Caco-2 (cell line): Measurements from ENCODE around the gene HOMER1. TPM values are rescaled to one million over a fixed set of nuclear protein-coding genes. Genes with fewer than 3 reads are reported as not detected.
A peak's percentile ranks its signal among the peaks of the same experiment; 100 is the strongest.

Experiments
- BruUV-seq: library from RNA; stranded (reverse); fragments of 400-500 nt; replicated peaks from 2 replicates; lab custom pipeline; 2021; lab: Mats Ljungman, UMichigan
- CTCF ChIA-PET: fragments of 300-600 bp; sonication (Branson Sonifier 250); formaldehyde crosslinking; loops from one replicate; lab custom pipeline; 2022; ENCODE audit warnings: antibody characterized with exemption; lab: Charles Lee
- POLR2A ChIA-PET: fragments of 300-600 bp; sonication (Branson Sonifier 250); formaldehyde crosslinking; loops from one replicate; lab custom pipeline; 2022; ENCODE audit warnings: antibody characterized with exemption; lab: Charles Lee
- DNase-seq, 2 experiments: peaks; one replicate each; pipeline versions ENCODE4 v3.0.0 to v3.0.0-alpha.2; 2020 to 2022
- H3K27me3 ChIP-seq: replicated peaks from 2 replicates; pipeline ENCODE4 v1.6.0; 2011; ENCODE audit warnings: low read length; ENCODE audit not compliant: control insufficient read depth, insufficient read depth
- H3K36me3 ChIP-seq: 2 replicates; pipeline ENCODE4 v1.5.1; 2011; ENCODE audit warnings: low read length; ENCODE audit not compliant: control insufficient read depth, insufficient read depth
- H3K4me1 ChIP-seq: fragments of 250-450 bp; sonication (Bioruptor Pico); 2 replicates; pipeline ENCODE4 v1.5.1; 2020; ENCODE audit warnings: mild to moderate bottlenecking
- H3K4me3 ChIP-seq: 2 replicates; pipeline ENCODE4 v1.5.1; 2011; ENCODE audit warnings: low read depth, mild to moderate bottlenecking, control low read depth, low read length
- H3K9me3 ChIP-seq: fragments of 250-450 bp; sonication (Bioruptor Pico); 2 replicates; pipeline ENCODE4 v1.5.1; 2020; ENCODE audit warnings: mild to moderate bottlenecking, moderate library complexity
- H3K27ac Mint-ChIP-seq: one replicate; pipeline ENCODE4 v1.8.0; 2022; ENCODE audit warnings: mixed read lengths; ENCODE audit not compliant: unreplicated experiment
- H3K27me3 Mint-ChIP-seq: one replicate; pipeline ENCODE4 v1.8.0; 2022; ENCODE audit warnings: mixed read lengths; ENCODE audit not compliant: insufficient read depth, unreplicated experiment
- H3K36me3 Mint-ChIP-seq: one replicate; pipeline ENCODE4 v1.8.0; 2022; ENCODE audit warnings: mild to moderate bottlenecking, mixed read lengths; ENCODE audit not compliant: insufficient read depth, unreplicated experiment
- H3K4me1 Mint-ChIP-seq: one replicate; pipeline ENCODE4 v1.8.0; 2022; ENCODE audit warnings: low read depth, mixed read lengths; ENCODE audit not compliant: unreplicated experiment
- H3K4me3 Mint-ChIP-seq: one replicate; pipeline ENCODE4 v1.8.0; 2022; ENCODE audit warnings: mild to moderate bottlenecking, moderate library complexity, mixed read lengths; ENCODE audit not compliant: unreplicated experiment
- H3K9me3 Mint-ChIP-seq: one replicate; pipeline ENCODE4 v1.8.0; 2022; ENCODE audit warnings: mixed read lengths; ENCODE audit not compliant: unreplicated experiment
- intact Hi-C: fragments of 100-400 bp; cut with micrococcal nuclease; formaldehyde crosslinking; loops from one replicate; pipeline ENCODE4 v1.10.0; 2022; ENCODE audit not compliant: unreplicated experiment
- total RNA-seq: library from RNA; stranded (reverse); gene quantifications from 2 replicates; pipeline ENCODE4 v1.2.3, GENCODE V29; 2022
- TF ChIP-seq, protein P1 (sequence below), 2 experiments: fragments of 200-600 bp in 1 of 2; IDR thresholded peaks; 1 replicate in 1 of 2; 2 replicates in 1 of 2; pipeline versions ENCODE4 v1.5.1 to v1.8.0; 2011 to 2022; ENCODE audit warnings: antibody characterized with exemption in 1 of 2, control low read depth in 1 of 2, inconsistent platforms in 1 of 2, low read depth in 1 of 2, low read length in 1 of 2, mild to moderate bottlenecking in 1 of 2, moderate library complexity in 1 of 2; ENCODE audit not compliant: insufficient read depth in 1 of 2, severe bottlenecking in 1 of 2, unreplicated experiment in 1 of 2

The HOMER1 gene
- total RNA-seq, 1 experiment from 2014 or later, result 22.2 TPM

DNA sequence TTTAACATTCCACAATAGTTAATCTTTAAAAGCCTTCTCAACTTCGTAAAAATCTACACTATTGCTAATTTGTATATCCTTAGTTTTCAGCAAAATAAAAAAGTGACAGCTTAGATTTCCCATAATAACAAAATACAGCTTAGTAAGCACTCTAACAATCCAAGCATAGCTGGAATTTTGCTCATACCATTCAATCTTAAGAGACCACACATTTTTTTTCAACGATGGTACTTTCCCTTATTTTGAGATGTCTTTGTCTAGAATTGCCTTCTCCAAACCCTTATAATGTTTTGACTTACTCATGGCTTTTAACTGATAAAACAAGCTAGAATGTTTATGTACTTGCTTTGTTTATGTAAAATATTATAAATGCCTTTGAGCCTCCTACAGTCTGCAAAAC lies 65.6 kb downstream of the HOMER1 start:
- intact Hi-C loops, result no loop called here
- H3K4me1 Mint-ChIP-seq, result no peaks in the 10 kb centered on the region
- no peaks in the 10 kb centered on the region for H3K9me3 ChIP-seq
- ChIA-PET POLR2A (no interaction called here), CTCF (no interaction called here)
- no peaks in the 10 kb centered on the region for H3K36me3 Mint-ChIP-seq
- BruUV-seq, result no TSS peak
- DNase-seq, result no peak
- no peaks in the 10 kb centered on the region for H3K27me3 Mint-ChIP-seq
- H3K36me3 ChIP-seq, result no peaks in the 10 kb centered on the region; the same call in 1 of the 2 replicates
- no peaks in the 10 kb centered on the region for H3K9me3 Mint-ChIP-seq
- TF ChIP-seq, protein P1, sequence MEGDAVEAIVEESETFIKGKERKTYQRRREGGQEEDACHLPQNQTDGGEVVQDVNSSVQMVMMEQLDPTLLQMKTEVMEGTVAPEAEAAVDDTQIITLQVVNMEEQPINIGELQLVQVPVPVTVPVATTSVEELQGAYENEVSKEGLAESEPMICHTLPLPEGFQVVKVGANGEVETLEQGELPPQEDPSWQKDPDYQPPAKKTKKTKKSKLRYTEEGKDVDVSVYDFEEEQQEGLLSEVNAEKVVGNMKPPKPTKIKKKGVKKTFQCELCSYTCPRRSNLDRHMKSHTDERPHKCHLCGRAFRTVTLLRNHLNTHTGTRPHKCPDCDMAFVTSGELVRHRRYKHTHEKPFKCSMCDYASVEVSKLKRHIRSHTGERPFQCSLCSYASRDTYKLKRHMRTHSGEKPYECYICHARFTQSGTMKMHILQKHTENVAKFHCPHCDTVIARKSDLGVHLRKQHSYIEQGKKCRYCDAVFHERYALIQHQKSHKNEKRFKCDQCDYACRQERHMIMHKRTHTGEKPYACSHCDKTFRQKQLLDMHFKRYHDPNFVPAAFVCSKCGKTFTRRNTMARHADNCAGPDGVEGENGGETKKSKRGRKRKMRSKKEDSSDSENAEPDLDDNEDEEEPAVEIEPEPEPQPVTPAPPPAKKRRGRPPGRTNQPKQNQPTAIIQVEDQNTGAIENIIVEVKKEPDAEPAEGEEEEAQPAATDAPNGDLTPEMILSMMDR (IDR thresholded peaks at IDR 0.05; ENCODE audit: insufficient read depth in 1 of 2, low read depth in 1 of 2, low read length in 1 of 2, severe bottlenecking in 1 of 2, unreplicated experiment in 1 of 2), result no peak
- no peak overlapping the region for H3K4me3 Mint-ChIP-seq
- H3K4me3 ChIP-seq, result no peak overlapping the region
- no peaks in the 10 kb centered on the region for H3K27me3 ChIP-seq
- H3K27ac Mint-ChIP-seq, result no peak overlapping the region
- 0 out of 2 replicates have a peak, but pooled peaks cover 8% of the 10 kb centered on the region for H3K4me1 ChIP-seq

- no peaks in the 10 kb centered on the region for H3K9me3 ChIP-seq
- intact Hi-C loops, result no loop called here
Measured at GRCh38 chr5:79436821-79437220, 77.1 kb downstream of the HOMER1 start.

DNA sequence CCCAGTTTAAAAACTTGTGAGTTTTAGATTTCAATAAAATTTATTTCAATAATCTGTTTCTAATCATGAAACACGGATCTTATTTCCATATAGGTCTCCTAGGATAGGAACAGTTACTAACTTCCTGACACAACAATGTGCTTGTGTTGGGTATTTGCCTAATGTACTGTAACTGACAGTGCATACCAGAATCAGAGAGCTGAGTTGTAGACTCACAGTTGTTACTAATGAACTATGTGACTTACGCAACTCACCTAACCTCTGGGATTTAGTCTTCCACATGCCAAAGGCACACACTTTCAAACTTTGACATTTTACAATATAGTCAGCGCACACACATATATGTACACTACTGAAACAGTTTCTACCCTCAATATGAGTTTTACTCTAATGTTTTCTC lies 77.7 kb downstream of the HOMER1 start:
- no peak overlapping the region for H3K27ac Mint-ChIP-seq
- POLR2A ChIA-PET, result no interaction called here
- H3K4me3 Mint-ChIP-seq, result no peak overlapping the region
- BruUV-seq, result no TSS peak
- Histone ChIP-seq H3K4me3 (no peak overlapping the region), H3K4me1 (no peaks in the 10 kb centered on the region), H3K9me3 (no peaks in the 10 kb centered on the region), H3K27me3 (no peaks in the 10 kb centered on the region), H3K36me3 (no peaks in the 10 kb centered on the region)
- peak in 1 of 2 experiments; percentile 9 for DNase-seq
- H3K27me3 Mint-ChIP-seq, result no peaks in the 10 kb centered on the region
- intact Hi-C loops, result no loop called here
- H3K36me3 Mint-ChIP-seq, result no peaks in the 10 kb centered on the region
- H3K9me3 Mint-ChIP-seq, result no peaks in the 10 kb centered on the region
- no peaks in the 10 kb centered on the region for H3K4me1 Mint-ChIP-seq
- TF ChIP-seq, protein P1 (IDR thresholded peaks at IDR 0.05; ENCODE audit: insufficient read depth in 1 of 2, low read depth in 1 of 2, low read length in 1 of 2, severe bottlenecking in 1 of 2, unreplicated experiment in 1 of 2), result no peak
- CTCF ChIA-PET, result no interaction called here

More at GRCh38 chr5:79436821-79437220, 77.1 kb downstream of the HOMER1 start:
- no peaks in the 10 kb centered on the region for H3K27me3 ChIP-seq
- no peaks in the 10 kb centered on the region for H3K36me3 ChIP-seq
- no TSS peak for BruUV-seq
- ChIA-PET CTCF (no interaction called here), POLR2A (no interaction called here)
- DNase-seq, result no peak
- Mint-ChIP-seq H3K4me3 (no peak overlapping the region), H3K9me3 (no peaks in the 10 kb centered on the region), H3K36me3 (no peaks in the 10 kb centered on the region), H3K4me1 (no peaks in the 10 kb centered on the region), H3K27me3 (no peaks in the 10 kb centered on the region), H3K27ac (no peak overlapping the region)
- no peak overlapping the region for H3K4me3 ChIP-seq
- TF ChIP-seq, protein P1 (IDR thresholded peaks at IDR 0.05; ENCODE audit: insufficient read depth in 1 of 2, low read depth in 1 of 2, low read length in 1 of 2, severe bottlenecking in 1 of 2, unreplicated experiment in 1 of 2), result no peak
- H3K4me1 ChIP-seq, result no peaks in the 10 kb centered on the region
